Astrocyte of the cerebellum (primary cell): ENCODE data around the gene PRELID3B.

ENCODE experiments used
- DNase-seq: peaks from one replicate; pipeline ENCODE4 v3.0.0-alpha.2; 2011; ENCODE audit warnings: low read depth
- H3K4me3 ChIP-seq: 2 replicates; pipeline ENCODE4 v1.5.1; 2011; ENCODE audit warnings: mild to moderate bottlenecking, low read depth, low read length, moderate library complexity
- in situ Hi-C: cut with HindIII; loops from 2 replicates; pipeline ENCODE4 v1.10.0; 2017; ENCODE audit warnings: low sequenced_read_pairs
- TF ChIP-seq, protein P1 (sequence below): IDR thresholded peaks from 2 replicates; pipeline ENCODE4 v1.5.1; 2012; ENCODE audit warnings: low read length, low read depth, moderate library complexity, mild to moderate bottlenecking; ENCODE audit errors: missing control alignments

PRELID3B gene

GRCh38 chr20:59069026-59069425, 26.4 kb upstream of the PRELID3B start:
- H3K4me3 ChIP-seq = no peak overlapping the region
- no peak for DNase-seq
- TF ChIP-seq, protein P1, sequence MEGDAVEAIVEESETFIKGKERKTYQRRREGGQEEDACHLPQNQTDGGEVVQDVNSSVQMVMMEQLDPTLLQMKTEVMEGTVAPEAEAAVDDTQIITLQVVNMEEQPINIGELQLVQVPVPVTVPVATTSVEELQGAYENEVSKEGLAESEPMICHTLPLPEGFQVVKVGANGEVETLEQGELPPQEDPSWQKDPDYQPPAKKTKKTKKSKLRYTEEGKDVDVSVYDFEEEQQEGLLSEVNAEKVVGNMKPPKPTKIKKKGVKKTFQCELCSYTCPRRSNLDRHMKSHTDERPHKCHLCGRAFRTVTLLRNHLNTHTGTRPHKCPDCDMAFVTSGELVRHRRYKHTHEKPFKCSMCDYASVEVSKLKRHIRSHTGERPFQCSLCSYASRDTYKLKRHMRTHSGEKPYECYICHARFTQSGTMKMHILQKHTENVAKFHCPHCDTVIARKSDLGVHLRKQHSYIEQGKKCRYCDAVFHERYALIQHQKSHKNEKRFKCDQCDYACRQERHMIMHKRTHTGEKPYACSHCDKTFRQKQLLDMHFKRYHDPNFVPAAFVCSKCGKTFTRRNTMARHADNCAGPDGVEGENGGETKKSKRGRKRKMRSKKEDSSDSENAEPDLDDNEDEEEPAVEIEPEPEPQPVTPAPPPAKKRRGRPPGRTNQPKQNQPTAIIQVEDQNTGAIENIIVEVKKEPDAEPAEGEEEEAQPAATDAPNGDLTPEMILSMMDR = no peak
- in situ Hi-C loops = no loop called here

DNA sequence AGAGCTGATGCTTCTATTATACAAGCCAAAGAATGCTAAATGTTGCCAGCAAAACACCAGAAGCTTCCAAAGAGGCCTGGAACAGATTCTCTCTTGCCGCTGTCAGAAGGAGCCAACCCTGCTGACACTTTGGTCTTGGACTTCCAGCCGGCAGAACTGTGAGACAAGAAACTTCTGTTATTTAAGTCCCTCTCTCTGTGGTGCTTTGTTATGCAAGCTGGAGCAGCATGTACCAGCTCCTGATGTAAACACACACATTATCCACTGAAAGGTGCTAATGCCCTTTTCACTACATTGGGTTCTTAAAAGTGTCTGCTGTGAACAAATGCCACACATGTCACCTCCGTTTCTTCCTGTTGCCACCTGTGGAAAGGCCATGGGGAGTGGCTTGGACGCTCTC, 25.9 kb upstream of the PRELID3B start:
- TF ChIP-seq, protein P1 = no peak
- no peak overlapping the region for H3K4me3 ChIP-seq
- in situ Hi-C loops = no loop called here
- no peak for DNase-seq

GRCh38 chr20:59064214-59064722, 21.7 kb upstream of the PRELID3B start:
- no peak overlapping the region for H3K4me3 ChIP-seq
- in situ Hi-C loops = no loop called here
- DNase-seq = no peak
- TF ChIP-seq, protein P1 = no peak

DNA sequence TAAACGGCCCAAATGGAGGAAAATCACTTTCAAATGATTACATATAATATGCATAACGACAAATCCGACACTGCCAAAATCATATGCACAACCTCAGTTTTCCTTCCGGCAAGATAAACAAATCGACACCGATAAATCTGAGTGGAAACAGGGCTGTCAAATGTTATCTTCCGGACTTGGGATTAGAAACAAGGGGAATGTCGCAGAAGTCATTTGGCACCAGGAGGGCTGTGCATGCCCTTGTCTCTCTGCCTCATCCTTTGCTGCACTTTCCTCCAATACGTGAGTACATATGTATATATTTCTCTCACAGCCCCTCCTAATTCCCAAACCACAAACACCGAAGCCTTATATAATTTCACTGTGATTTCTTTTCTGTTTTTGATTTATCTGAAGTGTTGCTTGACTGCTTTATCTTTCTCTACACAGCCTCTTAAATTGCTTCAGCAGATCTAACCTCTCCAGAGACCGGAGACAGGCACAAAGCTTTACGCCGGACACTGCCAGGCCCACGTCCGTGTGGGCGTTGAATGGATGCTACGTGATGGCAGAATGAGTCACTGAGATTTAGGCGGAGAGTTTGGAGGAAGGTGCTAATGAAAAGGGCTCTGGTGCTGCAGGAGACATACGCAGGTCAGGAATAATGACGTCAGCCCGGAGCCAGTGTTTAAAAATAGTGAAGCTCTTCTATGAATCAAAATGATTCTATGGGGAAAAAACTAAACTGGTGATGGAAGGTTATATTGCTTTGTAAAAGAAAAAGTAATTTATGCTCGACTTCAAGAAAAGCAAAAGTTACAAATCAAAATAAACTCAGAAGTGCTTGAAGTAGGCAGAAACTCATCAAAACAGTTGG, 21.0 kb upstream of the PRELID3B start:
- in situ Hi-C loops = no loop called here
- DNase-seq = no peak
- TF ChIP-seq, protein P1 = no peak
- H3K4me3 ChIP-seq = no peak overlapping the region

GRCh38 chr20:59062081-59062480, 19.5 kb upstream of the PRELID3B start:
- no peak overlapping the region for H3K4me3 ChIP-seq
- TF ChIP-seq, protein P1 = no peak
- no peak for DNase-seq
- in situ Hi-C loops = no loop called here

- TF ChIP-seq, protein P1 = peak; percentile 21
- no peak overlapping the region for H3K4me3 ChIP-seq
- in situ Hi-C loops = no loop called here
- no peak for DNase-seq
Measured at GRCh38 chr20:59055302-59055701, 12.7 kb upstream of the PRELID3B start.
